Heart left ventricle (tissue), 13 donors: ENCODE results near the gene GHR.

Source experiments
- CTCF ChIP-seq, 12 donors: fragments of 200-600 bp; sonication (generic) in 4 of 12; IDR thresholded peaks; one replicate each; pipeline versions ENCODE4 v1.5.0 to v1.8.0; 2018 to 2022; ENCODE audit warnings: antibody characterized with exemption in 12 of 12, mild to moderate bottlenecking in 5 of 12
- POLR2A ChIP-seq, 2 donors: fragments of 450-650 bp; IDR thresholded peaks; one replicate each; pipeline ENCODE4 v1.6.1; 2017; ENCODE audit warnings: antibody characterized with exemption in 2 of 2, mild to moderate bottlenecking in 2 of 2, moderate library complexity in 2 of 2
- donor health status: ischemic (EF 13 %, LVEDD 7.1; RV severe dilation, severe dysfunction).
- donor health status: DM: no; HTN: yes; CAD: no.
- donor health status: DM: no; HTN: no; CAD: no.
- donor health status: ischemic (EF 25% LVEDD 6.9; RV normal size, moderate dysfunction).
- donor health status: ischemic (EF 25% LVEDD 5.7; RV mildly dilated, moderate dysfunction).
- donor health status: ischemic (EF 35%, LVEDD 5.7; RV mildly dilated, moderate dysfunction).
- donor health status: nonischemic (EF 11% LVEDD 7.7; RV severe dilation, severe dysfunction).
- donor health status: DM: yes; HTN: yes; CAD: no.
- donor health status: PGD.
- donor health status: ischemic (EF 29% LVEDD 5.4; RV normal size, mild dysfunction).
- donor health status: nonischemic (EF 23%, LVEDD 6.1; RV moderate dilation, normal function).

- TF ChIP-seq POLR2A (IDR thresholded peaks at IDR 0.05) (no peak), CTCF (IDR thresholded peaks at IDR 0.05) (no peak)
Observed at GRCh38 chr5:42768106-42768504, 344.9 kb downstream of the GHR start.
